Hepatocyte (in vitro differentiated cells): ENCODE measurements around the gene FASN.

Source experiments
- CTCF ChIP-seq: fragments of 200-600 bp; sonication (generic); IDR thresholded peaks from 2 replicates; pipeline ENCODE4 v1.5.1; 2016; ENCODE audit warnings: antibody characterized with exemption, mild to moderate bottlenecking; ENCODE audit not compliant: poor library complexity
- EZH2 ChIP-seq: fragments of 200-600 bp; sonication (generic); IDR thresholded peaks from 2 replicates; pipeline ENCODE4 v1.6.1; 2016; ENCODE audit warnings: antibody characterized with exemption, mild to moderate bottlenecking, borderline replicate concordance

DNA sequence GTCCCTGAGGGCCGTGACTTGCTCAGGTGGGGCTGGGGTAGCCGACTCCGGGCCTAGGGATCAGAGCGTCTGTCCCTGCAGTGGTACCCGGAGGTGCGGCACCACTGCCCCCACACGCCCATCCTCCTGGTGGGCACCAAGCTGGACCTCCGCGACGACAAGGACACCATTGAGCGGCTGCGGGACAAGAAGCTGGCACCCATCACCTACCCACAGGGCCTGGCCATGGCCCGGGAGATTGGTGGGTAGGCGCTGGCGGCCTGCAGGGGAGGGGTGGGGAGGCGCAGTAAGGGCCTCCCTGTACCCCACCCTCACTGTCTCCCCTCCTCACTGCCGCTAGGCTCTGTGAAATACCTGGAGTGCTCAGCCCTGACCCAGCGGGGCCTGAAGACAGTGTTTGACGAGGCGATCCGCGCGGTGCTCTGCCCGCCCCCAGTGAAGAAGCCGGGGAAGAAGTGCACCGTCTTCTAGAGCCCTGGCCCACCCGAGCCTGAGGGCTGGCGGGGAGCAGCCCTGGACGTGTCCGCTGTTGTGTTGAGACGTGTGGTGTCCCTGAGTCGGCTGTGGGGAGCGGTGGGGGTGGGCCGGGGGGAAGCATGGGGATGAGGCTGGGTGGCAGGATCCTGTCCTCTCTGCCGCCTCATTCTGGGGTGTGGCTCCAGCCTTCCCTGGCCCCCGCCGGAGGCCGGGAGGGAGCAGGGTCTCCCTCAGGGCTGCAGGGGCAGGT lies 64.5 kb downstream of the FASN start:
- TF ChIP-seq CTCF (no peak), EZH2 (no peak)
